Thoracic aorta (tissue), 2 donors: Measurements from ENCODE around the gene ARMH4. TPM values are rescaled to one million over a fixed set of nuclear protein-coding genes. Genes with fewer than 3 reads are reported as not detected.

Source experiments
- ATAC-seq: fragments of 150-250 bp; one replicate; pipeline ENCODE4 v1.8.0; 2017; ENCODE audit warnings: low read depth; ENCODE audit not compliant: insufficient number of reproducible peaks, low FRiP score
- DNase-seq: peaks from one replicate; pipeline ENCODE4 v3.0.0-alpha.2; 2020; ENCODE audit warnings: low spot score
- H3K27ac ChIP-seq, 2 donors: fragments of 200-600 bp; sonication (generic); 1 replicate in 1 of 2; 2 replicates in 1 of 2; pipeline ENCODE4 v1.5.1; 2016; ENCODE audit warnings: mild to moderate bottlenecking in 2 of 2, moderate library complexity in 2 of 2
- H3K27me3 ChIP-seq: fragments of 200-600 bp; sonication (generic); replicated peaks from 2 replicates; pipeline ENCODE4 v1.6.0; 2016; ENCODE audit warnings: mild to moderate bottlenecking; ENCODE audit not compliant: insufficient read depth
- H3K36me3 ChIP-seq: fragments of 200-600 bp; sonication (generic); one replicate; pipeline ENCODE4 v1.5.1; 2016
- H3K4me1 ChIP-seq, 2 donors: fragments of 200-600 bp; sonication (generic); 1 replicate in 1 of 2; 2 replicates in 1 of 2; pipeline versions ENCODE4 v1.5.1 to v1.6.0; 2016; ENCODE audit warnings: low read depth in 2 of 2, mild to moderate bottlenecking in 1 of 2; ENCODE audit not compliant: control insufficient read depth in 1 of 2
- H3K4me3 ChIP-seq: fragments of 200-600 bp; sonication (generic); 2 replicates; pipeline ENCODE4 v1.5.1; 2016; ENCODE audit warnings: mild to moderate bottlenecking
- H3K9me3 ChIP-seq: fragments of 200-600 bp; sonication (generic); 2 replicates; pipeline ENCODE4 v1.5.1; 2016
- total RNA-seq, 2 donors: library from RNA; depleted of rRNA; stranded (reverse); fragments of >200 nt; gene quantifications; one replicate each; pipeline versions ENCODE4 v1.1.0 to v1.2.3, GENCODE V29; 2016
- TF ChIP-seq, protein P1 (sequence below): fragments of 200-600 bp; sonication (generic); IDR thresholded peaks from one replicate; pipeline ENCODE4 v1.5.1; 2019; ENCODE audit warnings: antibody characterized with exemption

The ARMH4 gene
- total RNA-seq, 2 donors from 2014 or later: 10.0 to 10.8 TPM

DNA sequence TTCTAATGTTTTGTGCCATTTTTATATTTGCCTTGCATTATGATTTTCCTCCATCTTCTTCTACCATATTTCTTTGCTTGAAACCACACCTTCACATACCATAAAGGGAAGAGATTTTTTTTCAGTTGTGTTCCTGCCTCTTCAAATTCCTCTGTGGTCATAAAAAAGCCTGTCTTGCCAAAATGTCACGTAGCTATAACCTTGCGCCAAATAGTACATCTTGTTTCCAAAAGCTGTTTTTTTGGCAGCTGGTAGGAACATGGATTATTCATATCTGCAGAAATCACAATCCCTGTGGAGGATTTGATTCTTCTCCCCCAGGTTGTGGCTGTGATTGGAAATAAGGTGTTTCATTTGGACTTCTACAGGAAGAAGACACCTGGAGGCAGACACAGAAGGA, 152.5 kb downstream of the ARMH4 start:
- H3K27ac ChIP-seq: peak overlapping the region in 1 of 2 donors; percentile 45
- H3K27me3 ChIP-seq: no peaks in the 10 kb centered on the region
- H3K36me3 ChIP-seq: no peaks in the 10 kb centered on the region
- H3K4me3 ChIP-seq: peak overlapping the region; percentile 45
- no peaks in the 10 kb centered on the region for H3K9me3 ChIP-seq
- DNase-seq (no peak), ATAC-seq (peak; percentile 83)
- peaks cover 0 to under 1% of the 10 kb centered on the region in 2 donors for H3K4me1 ChIP-seq
- TF ChIP-seq, protein P1, sequence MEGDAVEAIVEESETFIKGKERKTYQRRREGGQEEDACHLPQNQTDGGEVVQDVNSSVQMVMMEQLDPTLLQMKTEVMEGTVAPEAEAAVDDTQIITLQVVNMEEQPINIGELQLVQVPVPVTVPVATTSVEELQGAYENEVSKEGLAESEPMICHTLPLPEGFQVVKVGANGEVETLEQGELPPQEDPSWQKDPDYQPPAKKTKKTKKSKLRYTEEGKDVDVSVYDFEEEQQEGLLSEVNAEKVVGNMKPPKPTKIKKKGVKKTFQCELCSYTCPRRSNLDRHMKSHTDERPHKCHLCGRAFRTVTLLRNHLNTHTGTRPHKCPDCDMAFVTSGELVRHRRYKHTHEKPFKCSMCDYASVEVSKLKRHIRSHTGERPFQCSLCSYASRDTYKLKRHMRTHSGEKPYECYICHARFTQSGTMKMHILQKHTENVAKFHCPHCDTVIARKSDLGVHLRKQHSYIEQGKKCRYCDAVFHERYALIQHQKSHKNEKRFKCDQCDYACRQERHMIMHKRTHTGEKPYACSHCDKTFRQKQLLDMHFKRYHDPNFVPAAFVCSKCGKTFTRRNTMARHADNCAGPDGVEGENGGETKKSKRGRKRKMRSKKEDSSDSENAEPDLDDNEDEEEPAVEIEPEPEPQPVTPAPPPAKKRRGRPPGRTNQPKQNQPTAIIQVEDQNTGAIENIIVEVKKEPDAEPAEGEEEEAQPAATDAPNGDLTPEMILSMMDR: no peak

DNA sequence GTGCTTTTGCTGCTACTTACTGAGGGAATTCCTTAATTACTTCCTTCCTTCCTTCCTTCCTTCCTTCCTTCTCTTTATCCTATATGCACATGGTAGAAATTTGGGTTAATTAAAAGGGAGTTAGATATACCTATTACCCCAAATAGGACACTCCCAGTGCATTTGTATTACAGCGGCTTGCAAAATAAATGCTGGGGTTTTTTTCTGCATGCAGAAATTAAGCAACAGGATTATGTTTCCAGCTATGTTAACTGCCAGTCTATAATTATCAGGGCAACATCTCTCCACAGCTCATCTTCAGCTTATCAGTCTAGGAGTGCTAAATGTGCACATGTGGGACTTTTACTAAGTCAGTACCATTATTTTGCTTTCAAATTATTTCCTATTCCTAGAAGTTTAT, 153.2 kb downstream of the ARMH4 start:
- H3K27me3 ChIP-seq: no peaks in the 10 kb centered on the region
- ATAC-seq (no peak), DNase-seq (no peak)
- TF ChIP-seq, protein P1: no peak
- H3K9me3 ChIP-seq: no peaks in the 10 kb centered on the region
- no peaks in the 10 kb centered on the region for H3K36me3 ChIP-seq
- H3K4me3 ChIP-seq: no peak overlapping the region
- H3K27ac ChIP-seq: peak overlapping the region in 1 of 2 donors; percentile 45
- no peaks in the 10 kb centered on the region for H3K4me1 ChIP-seq

DNA sequence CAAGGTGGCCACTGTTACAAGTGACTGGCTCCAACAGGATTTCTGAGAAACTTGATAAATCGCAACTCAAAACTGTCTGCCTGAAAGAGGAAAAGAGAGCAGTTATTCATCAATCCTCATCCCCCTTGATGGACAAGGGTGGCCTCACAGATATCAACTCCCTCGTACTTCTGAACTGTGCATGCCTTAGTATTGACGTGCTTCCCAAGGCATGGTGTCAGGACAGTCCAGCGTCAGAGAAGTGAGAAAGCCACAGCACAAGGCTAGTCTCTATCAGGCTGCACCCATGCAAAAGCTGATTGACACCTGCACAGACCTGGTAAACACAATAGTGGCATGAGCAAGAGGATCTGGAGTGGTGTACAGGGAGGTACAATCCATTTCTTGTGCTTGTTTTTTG, 160.7 kb downstream of the ARMH4 start:
- Histone ChIP-seq H3K27ac (no peak overlapping the region), H3K4me1 (peaks cover 0 to 9% of the 10 kb centered on the region in 2 donors), H3K9me3 (no peaks in the 10 kb centered on the region), H3K27me3 (no peaks in the 10 kb centered on the region), H3K36me3 (no peaks in the 10 kb centered on the region), H3K4me3 (no peak overlapping the region)
- DNase-seq (no peak), ATAC-seq (no peak)
- TF ChIP-seq, protein P1: no peak

DNA sequence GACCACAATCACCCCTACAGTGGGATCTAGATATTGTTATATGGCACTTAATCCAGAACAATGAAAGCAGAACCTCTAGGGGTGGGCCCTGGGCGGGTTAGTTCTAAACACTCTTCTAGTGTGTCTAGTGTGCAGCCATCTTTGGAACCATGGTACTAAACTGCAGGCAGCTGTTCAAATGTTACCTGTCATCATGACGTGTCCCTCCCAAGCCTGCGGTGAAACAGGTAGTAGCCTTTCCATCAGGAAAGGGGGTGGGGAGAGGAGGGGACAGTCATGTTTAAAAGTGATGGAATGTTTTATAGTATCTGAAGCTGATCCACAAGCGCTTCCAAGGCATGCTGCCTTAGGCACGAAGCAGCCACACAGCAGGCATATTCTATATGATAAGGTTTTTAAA, 163.6 kb downstream of the ARMH4 start:
- Histone ChIP-seq H3K36me3 (no peaks in the 10 kb centered on the region), H3K27me3 (no peaks in the 10 kb centered on the region), H3K4me3 (no peak overlapping the region), H3K9me3 (no peaks in the 10 kb centered on the region), H3K4me1 (peaks cover 0 to 9% of the 10 kb centered on the region in 2 donors), H3K27ac (no peak overlapping the region)
- DNase-seq (no peak), ATAC-seq (no peak)
- TF ChIP-seq, protein P1: no peak

DNA sequence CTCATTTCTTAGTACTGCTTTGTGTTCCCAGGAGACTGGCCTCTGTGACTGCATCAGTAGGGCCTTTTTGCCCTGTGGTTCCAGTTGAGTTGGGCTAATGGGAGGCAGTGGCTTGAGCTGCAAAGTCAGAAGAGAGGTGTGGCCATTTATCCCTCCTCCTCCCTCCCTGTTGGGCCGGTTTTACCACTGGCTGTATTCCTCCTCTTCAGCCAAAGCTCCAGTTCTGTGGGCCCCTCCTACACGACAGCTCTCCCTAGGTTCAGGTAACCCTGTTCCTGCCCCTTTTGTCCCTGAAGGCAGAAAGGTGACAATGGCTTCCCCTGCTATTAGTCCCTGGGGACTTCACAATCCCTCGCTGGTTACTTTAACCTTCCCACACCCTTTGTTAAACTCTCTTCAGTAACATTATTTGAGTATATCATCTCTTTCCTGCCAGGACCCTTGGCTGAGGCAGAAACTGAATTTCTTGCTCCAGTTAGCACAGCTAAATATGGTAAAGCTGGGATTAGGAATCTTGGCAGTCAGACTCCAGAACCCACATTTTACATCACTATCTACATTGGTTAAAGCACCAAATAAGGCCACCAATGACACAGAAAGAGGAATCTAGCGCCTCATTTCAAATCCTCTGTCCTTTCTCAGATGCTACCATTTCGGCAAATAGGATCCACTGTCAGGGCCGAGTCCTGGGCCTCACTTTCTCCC, 164.3 kb downstream of the ARMH4 start:
- peaks cover 0 to 9% of the 10 kb centered on the region in 2 donors for H3K4me1 ChIP-seq
- DNase-seq (no peak), ATAC-seq (no peak)
- TF ChIP-seq, protein P1: no peak
- H3K4me3 ChIP-seq: no peak overlapping the region
- no peaks in the 10 kb centered on the region for H3K36me3 ChIP-seq
- no peak overlapping the region for H3K27ac ChIP-seq
- no peaks in the 10 kb centered on the region for H3K9me3 ChIP-seq
- no peaks in the 10 kb centered on the region for H3K27me3 ChIP-seq
